ENCODE measurements around the gene KIF26B.
A peak's percentile ranks its signal among the peaks of the same experiment; 100 is the strongest.
"Not testable (repeated sequence)": the region's sequence is repeated elsewhere in the genome, so short reads cannot be mapped to it uniquely, and the experiment has no call there.

Gene KIF26B

GRCh38 chr1:245690946-245691541, 536.3 kb downstream of the KIF26B start:
- peaks cover 10% of the 10 kb centered on the region for H3K27me3 Mint-ChIP-seq
- no peaks in the 10 kb centered on the region for H3K9me3 Mint-ChIP-seq
- H3K36me3 Mint-ChIP-seq = peaks cover 53% of the 10 kb centered on the region
- H3K4me3 Mint-ChIP-seq = no peak overlapping the region
- H3K27ac Mint-ChIP-seq = no peak overlapping the region
- peaks cover 13% of the 10 kb centered on the region for H3K4me1 Mint-ChIP-seq
- ATAC-seq = no peak

GRCh38 chr1:245691897-245692296, 537.1 kb downstream of the KIF26B start:
- peaks cover 11% of the 10 kb centered on the region for H3K4me1 Mint-ChIP-seq
- H3K27ac Mint-ChIP-seq = no peak overlapping the region
- peaks cover 7% of the 10 kb centered on the region for H3K27me3 Mint-ChIP-seq
- H3K4me3 Mint-ChIP-seq = no peak overlapping the region
- H3K36me3 Mint-ChIP-seq = peaks cover 58% of the 10 kb centered on the region
- no peak for ATAC-seq
- H3K9me3 Mint-ChIP-seq = no peaks in the 10 kb centered on the region

GRCh38 chr1:245692318-245692717, 537.5 kb downstream of the KIF26B start:
- Mint-ChIP-seq H3K36me3 (peaks cover 53% of the 10 kb centered on the region), H3K4me1 (peaks cover 7% of the 10 kb centered on the region), H3K4me3 (no peak overlapping the region), H3K27me3 (peaks cover 3% of the 10 kb centered on the region), H3K27ac (no peak overlapping the region), H3K9me3 (no peaks in the 10 kb centered on the region)
- no peak for ATAC-seq

GRCh38 chr1:245693116-245693793, 538.5 kb downstream of the KIF26B start:
- no peaks in the 10 kb centered on the region for H3K27me3 Mint-ChIP-seq

GRCh38 chr1:245693941-245694752, 539.4 kb downstream of the KIF26B start:
- Mint-ChIP-seq H3K4me1 (peaks cover 19% of the 10 kb centered on the region), H3K27ac (no peak overlapping the region), H3K27me3 (no peaks in the 10 kb centered on the region), H3K36me3 (peaks cover 66% of the 10 kb centered on the region), H3K9me3 (no peaks in the 10 kb centered on the region), H3K4me3 (no peak overlapping the region)
- no peak for ATAC-seq

More at GRCh38 chr1:245693116-245693793, 538.5 kb downstream of the KIF26B start:
- Mint-ChIP-seq H3K9me3 (no peaks in the 10 kb centered on the region), H3K4me3 (no peak overlapping the region), H3K36me3 (peaks cover 57% of the 10 kb centered on the region), H3K27ac (no peak overlapping the region), H3K4me1 (peaks cover 10% of the 10 kb centered on the region)
- ATAC-seq = no peak

GRCh38 chr1:245694753-245695195, 540.0 kb downstream of the KIF26B start:
- Mint-ChIP-seq H3K27me3 (no peaks in the 10 kb centered on the region), H3K27ac (no peak overlapping the region), H3K4me3 (no peak overlapping the region), H3K36me3 (peaks cover 65% of the 10 kb centered on the region), H3K9me3 (no peaks in the 10 kb centered on the region), H3K4me1 (peaks cover 26% of the 10 kb centered on the region)
- no peak for ATAC-seq

GRCh38 chr1:245695211-245695610, 540.4 kb downstream of the KIF26B start:
- ATAC-seq = no peak
- H3K4me3 Mint-ChIP-seq = no peak overlapping the region
- no peaks in the 10 kb centered on the region for H3K27me3 Mint-ChIP-seq
- H3K9me3 Mint-ChIP-seq = no peaks in the 10 kb centered on the region
- peaks cover 64% of the 10 kb centered on the region for H3K36me3 Mint-ChIP-seq
- peaks cover 26% of the 10 kb centered on the region for H3K4me1 Mint-ChIP-seq
- H3K27ac Mint-ChIP-seq = no peak overlapping the region

- not testable (repeated sequence) for H3K9me3 Mint-ChIP-seq, H3K4me3 Mint-ChIP-seq, H3K27ac Mint-ChIP-seq, ATAC-seq, H3K27me3 Mint-ChIP-seq
- Mint-ChIP-seq H3K4me1 (peaks cover 23% of the 10 kb centered on the region), H3K36me3 (peaks cover 59% of the 10 kb centered on the region)
Observed at GRCh38 chr1:245695701-245696100, 540.9 kb downstream of the KIF26B start.

GRCh38 chr1:245698116-245698515, 543.3 kb downstream of the KIF26B start:
- Mint-ChIP-seq H3K27me3 (no peaks in the 10 kb centered on the region), H3K9me3 (no peaks in the 10 kb centered on the region), H3K4me1 (peaks cover 23% of the 10 kb centered on the region), H3K36me3 (peaks cover 66% of the 10 kb centered on the region), H3K4me3 (no peak overlapping the region), H3K27ac (peak overlapping the region; percentile 49)
- ATAC-seq = no peak

- Mint-ChIP-seq H3K9me3 (no peaks in the 10 kb centered on the region), H3K27me3 (no peaks in the 10 kb centered on the region), H3K4me3 (peak overlapping the region; percentile 25), H3K27ac (peak overlapping the region; percentile 49), H3K36me3 (peaks cover 61% of the 10 kb centered on the region), H3K4me1 (peaks cover 23% of the 10 kb centered on the region)
- ATAC-seq = peak; percentile 90
Observed at GRCh38 chr1:245698860-245699259, 544.1 kb downstream of the KIF26B start.

GRCh38 chr1:245700631-245701030, 545.8 kb downstream of the KIF26B start:
- Mint-ChIP-seq H3K4me3 (no peak overlapping the region), H3K4me1 (peaks cover 23% of the 10 kb centered on the region), H3K9me3 (no peaks in the 10 kb centered on the region), H3K27ac (no peak overlapping the region), H3K36me3 (peaks cover 67% of the 10 kb centered on the region), H3K27me3 (no peaks in the 10 kb centered on the region)
- ATAC-seq = no peak

GRCh38 chr1:245701631-245702030, 546.8 kb downstream of the KIF26B start:
- no peak overlapping the region for H3K4me3 Mint-ChIP-seq
- H3K4me1 Mint-ChIP-seq = peaks cover 23% of the 10 kb centered on the region
- peaks cover 60% of the 10 kb centered on the region for H3K36me3 Mint-ChIP-seq
- H3K27ac Mint-ChIP-seq = no peak overlapping the region
- H3K9me3 Mint-ChIP-seq = no peaks in the 10 kb centered on the region
- H3K27me3 Mint-ChIP-seq = no peaks in the 10 kb centered on the region
- no peak for ATAC-seq

GRCh38 chr1:245702346-245702745, 547.6 kb downstream of the KIF26B start:
- no peak for ATAC-seq
- H3K27me3 Mint-ChIP-seq = no peaks in the 10 kb centered on the region
- H3K36me3 Mint-ChIP-seq = peaks cover 60% of the 10 kb centered on the region
- no peak overlapping the region for H3K4me3 Mint-ChIP-seq
- H3K9me3 Mint-ChIP-seq = no peaks in the 10 kb centered on the region
- no peak overlapping the region for H3K27ac Mint-ChIP-seq
- peaks cover 23% of the 10 kb centered on the region for H3K4me1 Mint-ChIP-seq

- Mint-ChIP-seq H3K27ac (no peak overlapping the region), H3K4me1 (peaks cover 7% of the 10 kb centered on the region), H3K27me3 (no peaks in the 10 kb centered on the region), H3K36me3 (peaks cover 47% of the 10 kb centered on the region), H3K4me3 (no peak overlapping the region), H3K9me3 (no peaks in the 10 kb centered on the region)
- no peak for ATAC-seq
Observed at GRCh38 chr1:245704341-245704740, 549.6 kb downstream of the KIF26B start.

GRCh38 chr1:245704765-245705164, 550.0 kb downstream of the KIF26B start:
- no peak for ATAC-seq
- H3K9me3 Mint-ChIP-seq = no peaks in the 10 kb centered on the region
- H3K36me3 Mint-ChIP-seq = peaks cover 43% of the 10 kb centered on the region
- H3K27me3 Mint-ChIP-seq = no peaks in the 10 kb centered on the region
- peaks cover 3% of the 10 kb centered on the region for H3K4me1 Mint-ChIP-seq
- no peak overlapping the region for H3K27ac Mint-ChIP-seq
- no peak overlapping the region for H3K4me3 Mint-ChIP-seq

Data from stimulated activated memory B cell treated with anti-CD40 and anti-IgM and Interleukin-4, amounts not matched to agents 10 μg/mL and 1 μg/mL and 100 μg/mL, for 72 hours (primary cell).